Measurements from ENCODE around the gene PAK4. TPM values are rescaled to one million over a fixed set of nuclear protein-coding genes. Genes with fewer than 3 reads are reported as not detected.

The PAK4 gene
- total RNA-seq, 1 experiment from 2014 or later = 90.1 TPM

- Histone ChIP-seq H3K36me3 (ENCODE audit: control insufficient read depth in 1 of 2, insufficient read depth in 2 of 2, low read length in 2 of 2) (no peaks in the 10 kb centered on the region), H3K27me3 (ENCODE audit: insufficient read depth, low read length) (no peaks in the 10 kb centered on the region), H3K9me3 (ENCODE audit: control insufficient read depth in 1 of 2, insufficient read depth in 1 of 2, low read depth in 1 of 2, low read length in 2 of 2) (no peaks in the 10 kb centered on the region), H3K9ac (ENCODE audit: low read length) (no peak within 1 kb of the TSS), H2AFZ (ENCODE audit: low read depth, low read length, poor library complexity, severe bottlenecking) (no peak within 1 kb of the TSS), H3K4me1 (ENCODE audit: control insufficient read depth in 1 of 2, insufficient read depth in 2 of 2, low read length in 2 of 2) (peaks cover 5 to 34% of the 10 kb centered on the region in 2 experiments; a peak in 3 of 4 replicates), H3K4me3 (replicated peaks in 1 of 2; ENCODE audit: low read depth in 1 of 2, low read length in 2 of 2) (no peak within 1 kb of the TSS), H3K79me2 (ENCODE audit: insufficient read depth, low read length) (no peaks in the 10 kb centered on the region), H3K4me2 (ENCODE audit: low read length) (no peak within 1 kb of the TSS), H4K20me1 (ENCODE audit: insufficient read depth) (no peaks in the 10 kb centered on the region), H3K27ac (ENCODE audit: low read depth, low read length) (no peak within 1 kb of the TSS), H3K9me2 (ENCODE audit: insufficient read depth) (no peaks in the 10 kb centered on the region)
- intact Hi-C loops (cut with micrococcal nuclease) = no loop called here
- no TSS peak for BruUV-seq (replicated peaks)
- ATAC-seq (no peak), DNase-seq (ENCODE audit: low read depth, low spot score) (no peak)
- POLR2A ChIA-PET = no interaction called here
- TF ChIP-seq EGR1 (IDR thresholded peaks at IDR 0.05; ENCODE audit: low read depth) = no peak
- no peak for TF ChIP-seq ZNF274 (IDR thresholded peaks at IDR 0.05; ENCODE audit: low read depth, low read length)
- no peak for TF ChIP-seq REST (IDR thresholded peaks at IDR 0.05; ENCODE audit: low read depth)
- CTCF ChIA-PET = no interaction called here
- RAD21 ChIA-PET (ENCODE audit: low non-redundant PET in 1 of 2, low total read pairs in 2 of 2, uncharacterized antibody in 2 of 2, unreplicated experiment in 2 of 2) = no interaction called here
These were observed 71.4 kb downstream of the PAK4 start, which contains the start of gene NCCRP1 for GRCh38 chr19:39196860-39197562. Gene NCCRP1, plus strand, starts transcription at chr19:39196964. Its CDS starts 19 bp downstream, at chr19:39196983.

GRCh38 chr19:39197808-39198207 is 72.2 kb downstream of the PAK4 start:
- no peak overlapping the region for H3K9ac ChIP-seq (ENCODE audit: low read length)
- ChIA-PET RAD21 (ENCODE audit: low non-redundant PET in 1 of 2, low total read pairs in 2 of 2, uncharacterized antibody in 2 of 2, unreplicated experiment in 2 of 2) (interaction anchor here in 1 of 2 experiments (0.7 kb wide), 1 partner anchor 100 kb away, joined by 3 read pairs; no protein-coding TSS in a partner anchor), CTCF (interaction anchor here (1.0 kb wide), 1 partner anchor 76 kb away, joined by 3 read pairs; no protein-coding TSS in a partner anchor), POLR2A (no interaction called here)
- no peak overlapping the region for H2AFZ ChIP-seq (ENCODE audit: low read depth, low read length, poor library complexity, severe bottlenecking)
- no peak overlapping the region for H3K27ac ChIP-seq (ENCODE audit: low read depth, low read length)
- H3K9me3 ChIP-seq (ENCODE audit: control insufficient read depth in 1 of 2, insufficient read depth in 1 of 2, low read depth in 1 of 2, low read length in 2 of 2) = no peaks in the 10 kb centered on the region
- H3K79me2 ChIP-seq (ENCODE audit: insufficient read depth, low read length) = no peaks in the 10 kb centered on the region
- H3K27me3 ChIP-seq (ENCODE audit: insufficient read depth, low read length) = no peaks in the 10 kb centered on the region
- no peaks in the 10 kb centered on the region for H3K9me2 ChIP-seq (ENCODE audit: insufficient read depth)
- ATAC-seq (no peak; the same call in 1 of the 2 replicates), DNase-seq (ENCODE audit: low read depth, low spot score) (no peak)
- peaks cover 7 to 35% of the 10 kb centered on the region in 2 experiments; a peak in 3 of 4 replicates for H3K4me1 ChIP-seq (ENCODE audit: control insufficient read depth in 1 of 2, insufficient read depth in 2 of 2, low read length in 2 of 2)
- no peak overlapping the region for H3K4me2 ChIP-seq (ENCODE audit: low read length)
- no TSS peak for BruUV-seq (replicated peaks)
- no peaks in the 10 kb centered on the region for H3K36me3 ChIP-seq (ENCODE audit: control insufficient read depth in 1 of 2, insufficient read depth in 2 of 2, low read length in 2 of 2)
- H3K4me3 ChIP-seq (replicated peaks in 1 of 2; ENCODE audit: low read depth in 1 of 2, low read length in 2 of 2) = no peak overlapping the region
- no peaks in the 10 kb centered on the region for H4K20me1 ChIP-seq (ENCODE audit: insufficient read depth)
- intact Hi-C loops (cut with micrococcal nuclease) = no loop called here
- TF ChIP-seq ZFX (IDR thresholded peaks at IDR 0.05) (no peak), ELF1 (IDR thresholded peaks at IDR 0.05; ENCODE audit: borderline replicate concordance, low read depth) (no peak), SP1 (IDR thresholded peaks at IDR 0.05; ENCODE audit: low read depth) (no peak), CBX3 (IDR thresholded peaks at IDR 0.05; ENCODE audit: low read depth) (no peak), ZBTB33 (IDR thresholded peaks at IDR 0.05; ENCODE audit: extremely low read depth, insufficient replicate concordance, low read length) (no peak), JUND (IDR thresholded peaks at IDR 0.05) (no peak), ATF3 (IDR thresholded peaks at IDR 0.05) (no peak), CTCF (IDR thresholded peaks at IDR 0.05 in 2 of 3, conservative IDR thresholded peaks at IDR 0.05 in 1 of 3; ENCODE audit: borderline replicate concordance in 1 of 3, insufficient read depth in 1 of 3, low read depth in 2 of 3, low read length in 2 of 3) (peak in 2 of 3 experiments; percentile 32 to 33; a peak in 3 of 6 replicates)
